Activated CD8-positive, alpha-beta T cell treated with anti-CD3 and anti-CD28 coated beads for 36 hours (primary cell): ENCODE results near the gene PSMF1. TPM values are rescaled to one million over a fixed set of nuclear protein-coding genes. Genes with fewer than 3 reads are reported as not detected.

Experiments
- ATAC-seq: fragments of 200-7000 bp; cut with Tn5 transposase; one replicate; pipeline ENCODE4 v1.10.0; 2021; ENCODE audit warnings: mild to moderate bottlenecking, moderate library complexity
- CTCF ChIA-PET: fragments of 350-600 bp; sonication (Branson Sonifier 250); formaldehyde crosslinking; loops from one replicate; lab custom pipeline; 2021; ENCODE audit warnings: antibody characterized with exemption; lab: Charles Lee
- POLR2A ChIA-PET: fragments of 350-600 bp; sonication (Branson Sonifier 250); formaldehyde crosslinking; loops from one replicate; lab custom pipeline; 2021; ENCODE audit warnings: antibody characterized with exemption; lab: Charles Lee
- DNase-seq: peaks from one replicate; pipeline ENCODE4 v3.0.0-alpha.2; 2020
- H3K27ac Mint-ChIP-seq: one replicate; pipeline ENCODE4 v1.8.0; 2021; ENCODE audit warnings: mild to moderate bottlenecking, mixed read lengths
- H3K27me3 Mint-ChIP-seq: one replicate; pipeline ENCODE4 v1.8.0; 2021; ENCODE audit warnings: mixed read lengths
- H3K36me3 Mint-ChIP-seq: one replicate; pipeline ENCODE4 v1.8.0; 2021; ENCODE audit warnings: low read depth, mixed read lengths
- H3K4me1 Mint-ChIP-seq: one replicate; pipeline ENCODE4 v1.8.0; 2021; ENCODE audit warnings: low read depth, mixed read lengths
- H3K4me3 Mint-ChIP-seq: one replicate; pipeline ENCODE4 v1.8.0; 2021; ENCODE audit warnings: mild to moderate bottlenecking, moderate library complexity, mixed read lengths
- H3K9me3 Mint-ChIP-seq: one replicate; pipeline ENCODE4 v1.8.0; 2021; ENCODE audit warnings: mixed read lengths
- CTCF ChIP-seq: fragments of 200-600 bp; IDR thresholded peaks from one replicate; pipeline ENCODE4 v1.8.0; 2022; ENCODE audit warnings: antibody characterized with exemption, mild to moderate bottlenecking
- intact Hi-C: fragments of 100-400 bp; cut with micrococcal nuclease; formaldehyde crosslinking; loops from one replicate; pipeline ENCODE4 v1.10.0; 2022
- total RNA-seq, 2 experiments: library from RNA; stranded (reverse); gene quantifications; one replicate each; pipeline ENCODE4 v1.2.3, GENCODE V29; 2021

The PSMF1 gene
- total RNA-seq, 2 experiments from 2014 or later: 150 to 154 TPM

GRCh38 chr20:1209447-1210387 lies 91.3 kb downstream of the PSMF1 start:
- Mint-ChIP-seq H3K36me3 (no peaks in the 10 kb centered on the region), H3K27me3 (peaks cover 5% of the 10 kb centered on the region), H3K4me1 (peaks cover 9% of the 10 kb centered on the region), H3K27ac (no peak overlapping the region), H3K9me3 (no peaks in the 10 kb centered on the region), H3K4me3 (no peak overlapping the region)
- ATAC-seq: peak; percentile 63
- CTCF ChIA-PET: interaction anchor here (1.1 to 1.3 kb wide), 2 partner anchors 74 to 294 kb away, joined by 3 to 4 read pairs; no protein-coding TSS in a partner anchor
- no peak for TF ChIP-seq CTCF
- peak; percentile 17 for DNase-seq
- intact Hi-C loops: loop anchor here (10.0 kb wide), 1 partner anchor 95 kb away; the partner anchor contains the start of gene PSMF1
- POLR2A ChIA-PET: interaction anchor here (0.8 kb wide), 1 partner anchor 641 kb away, joined by 3 read pairs; no protein-coding TSS in a partner anchor

GRCh38 chr20:1210501-1210900 lies 92.1 kb downstream of the PSMF1 start:
- DNase-seq (no peak), ATAC-seq (no peak)
- TF ChIP-seq CTCF: no peak
- Mint-ChIP-seq H3K4me1 (peaks cover 17% of the 10 kb centered on the region), H3K9me3 (no peaks in the 10 kb centered on the region), H3K27ac (no peak overlapping the region), H3K36me3 (no peaks in the 10 kb centered on the region), H3K4me3 (no peak overlapping the region), H3K27me3 (peaks cover 5% of the 10 kb centered on the region)
- POLR2A ChIA-PET: interaction anchor here (0.8 kb wide), 1 partner anchor 642 kb away, joined by 3 read pairs; no protein-coding TSS in a partner anchor
- CTCF ChIA-PET: interaction anchor here (1.3 to 2.9 kb wide), 2 partner anchors 10 to 293 kb away, joined by 4 to 11 read pairs; no protein-coding TSS in a partner anchor
- intact Hi-C loops: loop anchor here (10.0 kb wide), 1 partner anchor 96 kb away; the partner anchor contains the start of gene PSMF1

- no peaks in the 10 kb centered on the region for H3K36me3 Mint-ChIP-seq
- no peaks in the 10 kb centered on the region for H3K9me3 Mint-ChIP-seq
- ATAC-seq: no peak
- intact Hi-C loops: loop anchor here (10.0 kb wide), 1 partner anchor 97 kb away; the partner anchor contains the start of gene PSMF1
- H3K27ac Mint-ChIP-seq: no peak overlapping the region
- DNase-seq: no peak
- CTCF ChIA-PET: interaction anchor here (0.6 to 2.9 kb wide), 14 partner anchors 9 to 397 kb away, joined by 3 to 13 read pairs (median 5); partner anchors contain the start of genes C20orf202 and NSFL1C
- POLR2A ChIA-PET: interaction anchor here (0.7 kb wide), 1 partner anchor 13 kb away, joined by 3 read pairs; no protein-coding TSS in a partner anchor
- peaks cover 5% of the 10 kb centered on the region for H3K27me3 Mint-ChIP-seq
- TF ChIP-seq CTCF: no peak
- H3K4me3 Mint-ChIP-seq: no peak overlapping the region
- H3K4me1 Mint-ChIP-seq: peaks cover 29% of the 10 kb centered on the region
These were observed 93.6 kb downstream of the PSMF1 start for GRCh38 chr20:1212023-1212422.

GRCh38 chr20:1212607-1213396 lies 94.4 kb downstream of the PSMF1 start:
- ChIA-PET POLR2A (interaction anchor here (0.6 to 0.7 kb wide), 2 partner anchors 14 to 82 kb away, joined by 3 read pairs; no protein-coding TSS in a partner anchor), CTCF (interaction anchor here (0.5 to 2.9 kb wide), 34 partner anchors 10 to 397 kb away, joined by 3 to 13 read pairs (median 4); partner anchors contain the start of genes C20orf202, NSFL1C and SNPH)
- ATAC-seq (peak; percentile 76), DNase-seq (peak; percentile 86)
- peak; percentile 91 for TF ChIP-seq CTCF
- H3K4me1 Mint-ChIP-seq: peaks cover 33% of the 10 kb centered on the region
- H3K27ac Mint-ChIP-seq: no peak overlapping the region
- intact Hi-C loops: loop anchor here (10.0 kb wide), 1 partner anchor 98 kb away; the partner anchor contains the start of gene PSMF1
- peaks cover 5% of the 10 kb centered on the region for H3K27me3 Mint-ChIP-seq
- H3K4me3 Mint-ChIP-seq: no peak overlapping the region
- no peaks in the 10 kb centered on the region for H3K36me3 Mint-ChIP-seq
- H3K9me3 Mint-ChIP-seq: no peaks in the 10 kb centered on the region
